IMR-90 (cell line): Measurements from ENCODE around the gene SNX1.

Source experiments
- CEBPB ChIP-seq: IDR thresholded peaks from 2 replicates; pipeline ENCODE4 v1.6.1; 2012; ENCODE audit warnings: low read depth, low read length, improper control_type of control experiment
- MAZ ChIP-seq: IDR thresholded peaks from 2 replicates; pipeline ENCODE4 v1.6.1; 2012; ENCODE audit warnings: low read depth, mild to moderate bottlenecking, low read length, improper control_type of control experiment, moderate library complexity, borderline replicate concordance
- POLR2A ChIP-seq: IDR thresholded peaks from 2 replicates; pipeline ENCODE4 v1.6.1; 2012; ENCODE audit warnings: mild to moderate bottlenecking, low read depth, low read length
- TF ChIP-seq, protein P1 (sequence below): conservative IDR thresholded peaks from 2 replicates; pipeline ENCODE4 v1.5.1; 2012; ENCODE audit warnings: mild to moderate bottlenecking, low read depth, low read length, improper control_type of control experiment

- TF ChIP-seq, protein P1, sequence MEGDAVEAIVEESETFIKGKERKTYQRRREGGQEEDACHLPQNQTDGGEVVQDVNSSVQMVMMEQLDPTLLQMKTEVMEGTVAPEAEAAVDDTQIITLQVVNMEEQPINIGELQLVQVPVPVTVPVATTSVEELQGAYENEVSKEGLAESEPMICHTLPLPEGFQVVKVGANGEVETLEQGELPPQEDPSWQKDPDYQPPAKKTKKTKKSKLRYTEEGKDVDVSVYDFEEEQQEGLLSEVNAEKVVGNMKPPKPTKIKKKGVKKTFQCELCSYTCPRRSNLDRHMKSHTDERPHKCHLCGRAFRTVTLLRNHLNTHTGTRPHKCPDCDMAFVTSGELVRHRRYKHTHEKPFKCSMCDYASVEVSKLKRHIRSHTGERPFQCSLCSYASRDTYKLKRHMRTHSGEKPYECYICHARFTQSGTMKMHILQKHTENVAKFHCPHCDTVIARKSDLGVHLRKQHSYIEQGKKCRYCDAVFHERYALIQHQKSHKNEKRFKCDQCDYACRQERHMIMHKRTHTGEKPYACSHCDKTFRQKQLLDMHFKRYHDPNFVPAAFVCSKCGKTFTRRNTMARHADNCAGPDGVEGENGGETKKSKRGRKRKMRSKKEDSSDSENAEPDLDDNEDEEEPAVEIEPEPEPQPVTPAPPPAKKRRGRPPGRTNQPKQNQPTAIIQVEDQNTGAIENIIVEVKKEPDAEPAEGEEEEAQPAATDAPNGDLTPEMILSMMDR = no peak
- TF ChIP-seq POLR2A (no peak), CEBPB (no peak), MAZ (no peak)
Measured at GRCh38 chr15:64052925-64053491, 42.8 kb upstream of the SNX1 start.
